Spleen (tissue), 11 donors: Measurements from ENCODE around the gene HAPLN2. TPM values are rescaled to one million over a fixed set of nuclear protein-coding genes. Genes with fewer than 3 reads are reported as not detected.

Experiments used
- DNase-seq: peaks from one replicate; pipeline ENCODE4 v3.0.0-alpha.2; 2020
- H3K27ac ChIP-seq, 8 donors: fragments of 200-600 bp; sonication (generic) in 7 of 8; 1 replicate in 4 of 8; 2 replicates in 4 of 8; pipeline versions ENCODE4 v1.5.0 to v1.8.0; 2016 to 2021; ENCODE audit warnings: inconsistent platforms in 4 of 8, mild to moderate bottlenecking in 4 of 8, moderate library complexity in 1 of 8
- H3K27me3 ChIP-seq, 7 donors: fragments of 200-600 bp; sonication (generic) in 6 of 7; replicated peaks in 1 of 7; 1 replicate in 4 of 7; 2 replicates in 3 of 7; pipeline versions ENCODE4 v1.5.0 to v1.8.0; 2016 to 2021; ENCODE audit warnings: inconsistent platforms in 3 of 7, mild to moderate bottlenecking in 1 of 7
- H3K36me3 ChIP-seq, 6 donors: fragments of 200-600 bp; sonication (generic) in 5 of 6; 1 replicate in 4 of 6; 2 replicates in 2 of 6; pipeline versions ENCODE4 v1.5.0 to v1.8.0; 2016 to 2021; ENCODE audit warnings: inconsistent platforms in 2 of 6
- H3K4me1 ChIP-seq, 6 donors: fragments of 200-600 bp; sonication (generic) in 5 of 6; 1 replicate in 3 of 6; 2 replicates in 3 of 6; pipeline versions ENCODE4 v1.5.0 to v1.8.0; 2016 to 2021; ENCODE audit warnings: inconsistent platforms in 3 of 6
- H3K4me3 ChIP-seq, 8 donors: fragments of 200-600 bp; sonication (generic) in 7 of 8; 1 replicate in 4 of 8; 2 replicates in 4 of 8; pipeline versions ENCODE4 v1.5.0 to v1.8.0; 2016 to 2021; ENCODE audit warnings: inconsistent platforms in 4 of 8, mild to moderate bottlenecking in 4 of 8, moderate library complexity in 2 of 8
- H3K9me3 ChIP-seq, 8 donors: fragments of 200-600 bp; sonication (generic) in 7 of 8; 1 replicate in 4 of 8; 2 replicates in 4 of 8; pipeline versions ENCODE4 v1.5.0 to v1.8.0; 2016 to 2021; ENCODE audit warnings: inconsistent platforms in 4 of 8
- POLR2A ChIP-seq, 3 donors: fragments of 450-650 bp; IDR thresholded peaks; one replicate each; pipeline ENCODE4 v1.5.1; 2017; ENCODE audit warnings: antibody characterized with exemption in 3 of 3, mild to moderate bottlenecking in 1 of 3
- POLR2AphosphoS5 ChIP-seq, 3 donors: sonication (generic); formaldehyde crosslinking; IDR thresholded peaks; one replicate each; pipeline ENCODE4 v1.5.1; 2017; ENCODE audit warnings: antibody characterized with exemption in 3 of 3
- WGBS, 5 donors: extraction: QIAGEN DNeasy Blood & Tissue Kit in 3 of 5; methylation state at CpG; one replicate each; pipeline versions ENCODE4 v1.1.5 to v1.1.7; 2013 to 2018; 5-methylcytosine and 5-hydroxymethylcytosine counted together
- intact Hi-C: fragments of 100-400 bp; cut with DNase I; formaldehyde crosslinking; loops from one replicate; pipeline ENCODE4 v1.15.0; 2023; ENCODE audit warnings: low total_unique reads
- polyA plus RNA-seq, 3 donors: library from polyadenylated mRNA; stranded (reverse); fragments of 200-250 nt; gene quantifications; one replicate each; pipeline ENCODE4 v1.2.1, GENCODE V29; 2013
- total RNA-seq, 7 donors: library from RNA; depleted of rRNA in 3 of 7; stranded (reverse); fragments of >200 nt in 3 of 7; fragmentation: NEBNext Ultra II Directional in 4 of 7; extraction: Animal tissue kit (Norgen Biotek cat#: 25700) in 4 of 7; gene quantifications; one replicate each; pipeline versions ENCODE4 v1.1.0 to v1.2.1, GENCODE V29; 2016 to 2021
- TF ChIP-seq, protein P1 (sequence below), 11 experiments: fragments of 200-600 bp in 7 of 11; fragments of 450-650 bp in 4 of 11; sonication (generic) in 4 of 11; IDR thresholded peaks in 8 of 11; conservative IDR thresholded peaks in 3 of 11; 1 replicate in 7 of 11; 2 replicates in 4 of 11; pipeline versions ENCODE4 v1.4.0 to v1.8.0; 2016 to 2021; ENCODE audit warnings: antibody characterized with exemption in 11 of 11, inconsistent platforms in 4 of 11, mild to moderate bottlenecking in 1 of 11
- donor health status: healthy with polysubstance abuse.
- donor health status: DM: no; HTN: no; CAD: no; lungs with moderate emphysema.
- donor health status: DM: no; HTN: no; CAD: no.
- donor health status: Bipolar disorder and iron deficiency.
- donor health status: healthy.
- donor health status: DM: no; HTN: no; CAD: no.
- donor health status: DM: yes; HTN: yes; CAD: no.

Gene HAPLN2
- total and polyA plus RNA-seq, 10 donors, result 0.20 to 1.1 (median 0.36) TPM; not detected in 4

- H3K27ac ChIP-seq, result no peak overlapping the region
- no peak overlapping the region for H3K4me3 ChIP-seq
- peaks cover 8 to 41% (median 28%) of the 10 kb centered on the region in 6 donors for H3K4me1 ChIP-seq
- no peaks in the 10 kb centered on the region for H3K27me3 ChIP-seq
- intact Hi-C loops, result no loop called here
- H3K36me3 ChIP-seq, result peaks cover 0 to 53% (median 48%) of the 10 kb centered on the region in 6 donors
- DNase-seq, result no peak
- no peaks in the 10 kb centered on the region for H3K9me3 ChIP-seq
- no peak for TF ChIP-seq POLR2A (IDR thresholded peaks at IDR 0.05)
- TF ChIP-seq, protein P1, sequence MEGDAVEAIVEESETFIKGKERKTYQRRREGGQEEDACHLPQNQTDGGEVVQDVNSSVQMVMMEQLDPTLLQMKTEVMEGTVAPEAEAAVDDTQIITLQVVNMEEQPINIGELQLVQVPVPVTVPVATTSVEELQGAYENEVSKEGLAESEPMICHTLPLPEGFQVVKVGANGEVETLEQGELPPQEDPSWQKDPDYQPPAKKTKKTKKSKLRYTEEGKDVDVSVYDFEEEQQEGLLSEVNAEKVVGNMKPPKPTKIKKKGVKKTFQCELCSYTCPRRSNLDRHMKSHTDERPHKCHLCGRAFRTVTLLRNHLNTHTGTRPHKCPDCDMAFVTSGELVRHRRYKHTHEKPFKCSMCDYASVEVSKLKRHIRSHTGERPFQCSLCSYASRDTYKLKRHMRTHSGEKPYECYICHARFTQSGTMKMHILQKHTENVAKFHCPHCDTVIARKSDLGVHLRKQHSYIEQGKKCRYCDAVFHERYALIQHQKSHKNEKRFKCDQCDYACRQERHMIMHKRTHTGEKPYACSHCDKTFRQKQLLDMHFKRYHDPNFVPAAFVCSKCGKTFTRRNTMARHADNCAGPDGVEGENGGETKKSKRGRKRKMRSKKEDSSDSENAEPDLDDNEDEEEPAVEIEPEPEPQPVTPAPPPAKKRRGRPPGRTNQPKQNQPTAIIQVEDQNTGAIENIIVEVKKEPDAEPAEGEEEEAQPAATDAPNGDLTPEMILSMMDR (IDR thresholded peaks at IDR 0.05 in 8 of 11, conservative IDR thresholded peaks at IDR 0.05 in 3 of 11), result no peak
- WGBS, 5 donors, result 88 to 94% (median 90%) methylated on average over 4 of the region's 4 CpGs
These were observed 20.3 kb upstream of the HAPLN2 start for GRCh38 chr1:156598731-156599432.

- WGBS, 5 donors, result 37 to 66% (median 48%) methylated on average over 3 of the region's 3 CpGs
- Histone ChIP-seq H3K27ac (no peak overlapping the region), H3K9me3 (no peaks in the 10 kb centered on the region), H3K36me3 (peaks cover 0 to 43% (median 40%) of the 10 kb centered on the region in 6 donors), H3K4me3 (peak overlapping the region in 1 of 8 donors; percentile 89), H3K4me1 (peaks cover 8 to 41% (median 28%) of the 10 kb centered on the region in 6 donors), H3K27me3 (no peaks in the 10 kb centered on the region)
- intact Hi-C loops, result loop anchor here (10.0 kb wide), 1 partner anchor 115 kb away; no protein-coding TSS in a partner anchor
- no peak for TF ChIP-seq POLR2AphosphoS5 (IDR thresholded peaks at IDR 0.05)
- TF ChIP-seq, protein P1 (IDR thresholded peaks at IDR 0.05 in 8 of 11, conservative IDR thresholded peaks at IDR 0.05 in 3 of 11), result peak in 2 of 11 experiments; percentile 12 to 16
- DNase-seq, result no peak
These were observed 19.4 kb upstream of the HAPLN2 start for GRCh38 chr1:156599811-156600210.

- intact Hi-C loops, result loop anchor here (10.0 kb wide), 1 partner anchor 116 kb away; no protein-coding TSS in a partner anchor
These were observed 18.5 kb upstream of the HAPLN2 start for GRCh38 chr1:156600733-156601121.

DNA sequence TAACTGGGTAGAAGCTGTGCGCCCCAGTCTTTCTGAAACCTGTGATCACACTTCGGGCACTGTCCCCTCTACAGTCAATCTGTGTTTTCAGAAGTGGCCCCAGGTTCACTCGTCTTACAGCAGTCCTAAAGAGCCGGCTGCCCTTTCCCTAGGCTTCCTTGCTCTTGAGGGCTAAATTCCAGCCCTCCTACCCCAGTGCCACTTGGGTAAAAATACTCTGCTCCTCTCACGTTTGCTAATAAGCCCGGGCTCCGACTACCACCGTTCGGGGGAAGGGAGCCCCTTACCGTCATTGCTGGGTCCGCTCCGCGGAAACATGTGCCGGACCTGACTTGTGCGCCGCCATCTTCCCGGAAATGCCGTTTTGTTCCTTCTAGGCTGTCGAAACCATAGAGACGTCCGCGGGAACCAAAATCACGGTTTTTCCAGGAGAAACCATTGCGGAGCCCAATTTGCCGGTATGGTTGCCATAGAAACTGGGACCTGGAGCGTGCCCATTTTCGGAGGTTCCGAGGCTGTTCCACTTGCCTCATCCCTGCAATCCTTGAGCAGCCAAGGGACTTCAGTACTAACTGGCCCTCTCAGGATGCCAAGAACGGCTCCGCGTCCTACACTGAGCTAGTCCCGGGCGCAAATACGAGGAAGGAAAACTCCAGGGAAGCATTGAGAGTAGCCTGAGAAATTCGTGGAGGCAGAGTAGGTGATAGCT is 17.9 kb upstream of the HAPLN2 start, which contains the start of gene GPATCH4:
Gene GPATCH4 (minus strand): TSS at position 358 of the 709 bp plus-strand sequence.
- intact Hi-C loops, result loop anchor here (10.0 kb wide), 1 partner anchor 116 kb away; no protein-coding TSS in a partner anchor
- no peaks in the 10 kb centered on the region for H3K27me3 ChIP-seq
- TF ChIP-seq POLR2AphosphoS5 (IDR thresholded peaks at IDR 0.05) (peak; percentile 55 to 85 (median 76)), POLR2A (IDR thresholded peaks at IDR 0.05) (no peak)
- TF ChIP-seq, protein P1 (IDR thresholded peaks at IDR 0.05 in 8 of 11, conservative IDR thresholded peaks at IDR 0.05 in 3 of 11), result no peak
- 0 to 1% (median 0%) methylated on average over 17 to 35 of the region's 35 CpGs for WGBS, 5 donors
- no peaks in the 10 kb centered on the region for H3K9me3 ChIP-seq
- peak within 1 kb of the TSS; percentile 71 to 88 (median 79) for H3K27ac ChIP-seq
- peaks cover 0 to 29% (median 25%) of the 10 kb centered on the region in 6 donors for H3K36me3 ChIP-seq
- H3K4me1 ChIP-seq, result peaks cover 8 to 41% (median 28%) of the 10 kb centered on the region in 6 donors
- DNase-seq, result peak; percentile 93
- peak within 1 kb of the TSS; percentile 70 to 89 (median 80) for H3K4me3 ChIP-seq

More at GRCh38 chr1:156600733-156601121, 18.5 kb upstream of the HAPLN2 start:
- Histone ChIP-seq H3K9me3 (no peaks in the 10 kb centered on the region), H3K27ac (peak overlapping the region in 7 of 8 donors; percentile 71 to 88 (median 81)), H3K4me3 (peak overlapping the region; percentile 70 to 89 (median 80)), H3K36me3 (peaks cover 0 to 34% (median 30%) of the 10 kb centered on the region in 6 donors), H3K4me1 (peaks cover 8 to 41% (median 28%) of the 10 kb centered on the region in 6 donors), H3K27me3 (no peaks in the 10 kb centered on the region)
- 2 to 4% (median 3%) methylated on average over 13 of the region's 13 CpGs for WGBS, 5 donors
- DNase-seq, result no peak
- no peak for TF ChIP-seq POLR2AphosphoS5 (IDR thresholded peaks at IDR 0.05)
- TF ChIP-seq POLR2A (IDR thresholded peaks at IDR 0.05), result no peak
